SHP77 treated with DMSO at 0.1 percent for 48 hours (cell line): ENCODE results near the gene RFC2.

Experiments
- DNase-seq: peaks from one replicate; lab custom pipeline; 2025; lab: John Stamatoyannopoulos, UW

The RFC2 gene

GRCh38 chr7:74254129-74254857 lies at the start of gene RFC2:
RFC2 (minus strand) TSS chr7:74254399; CDS start chr7:74254383, 16 bp downstream.
- peak; percentile 70 for DNase-seq

GRCh38 chr7:74302745-74303221 lies 48.6 kb upstream of the RFC2 start:
- DNase-seq: no peak

GRCh38 chr7:74300926-74301325 lies 46.7 kb upstream of the RFC2 start:
- DNase-seq: no peak

GRCh38 chr7:74299401-74299800 lies 45.2 kb upstream of the RFC2 start:
- no peak for DNase-seq

GRCh38 chr7:74297516-74298233 lies 43.5 kb upstream of the RFC2 start:
- no peak for DNase-seq

- no peak for DNase-seq
These were observed 40.2 kb upstream of the RFC2 start for GRCh38 chr7:74294191-74294998.

GRCh38 chr7:74293577-74293908 lies 39.3 kb upstream of the RFC2 start:
- DNase-seq: no peak

- no peak for DNase-seq
These were observed 38.8 kb upstream of the RFC2 start for GRCh38 chr7:74292757-74293576.

- DNase-seq: no peak
These were observed 37.3 kb upstream of the RFC2 start for GRCh38 chr7:74291535-74291934.

- no peak for DNase-seq
These were observed 36.8 kb upstream of the RFC2 start for GRCh38 chr7:74290981-74291441.

- no peak for DNase-seq
These were observed 36.4 kb upstream of the RFC2 start for GRCh38 chr7:74290553-74290950.

GRCh38 chr7:74289659-74290552 lies 35.7 kb upstream of the RFC2 start:
- no peak for DNase-seq

GRCh38 chr7:74289018-74289658 lies 34.9 kb upstream of the RFC2 start, which contains the start of gene CLIP2:
CLIP2 (plus strand) TSS chr7:74289407; CDS start chr7:74317547, 28,140 bp downstream.
- peak; percentile 11 for DNase-seq

GRCh38 chr7:74288034-74288881 lies 34.1 kb upstream of the RFC2 start:
- no peak for DNase-seq

- no peak for DNase-seq
These were observed 33.3 kb upstream of the RFC2 start for GRCh38 chr7:74287303-74288033.

GRCh38 chr7:74286131-74286530 lies 31.9 kb upstream of the RFC2 start:
- DNase-seq: no peak

GRCh38 chr7:74284781-74285259 lies 30.6 kb upstream of the RFC2 start:
- DNase-seq: peak; percentile 1

- no peak for DNase-seq
These were observed 29.8 kb upstream of the RFC2 start for GRCh38 chr7:74283858-74284447.
